IMR-90 (cell line): Measurements from ENCODE around the gene RPRML. TPM values are rescaled to one million over a fixed set of nuclear protein-coding genes. Genes with fewer than 3 reads are reported as not detected.

Experiments used
- ATAC-seq: fragments of 200-7000 bp; cut with Tn5 transposase; 2 replicates; pipeline ENCODE4 v1.9.1; 2020; ENCODE audit warnings: low read depth, mild to moderate bottlenecking, moderate library complexity
- BruUV-seq: library from RNA; stranded (reverse); fragments of 400-500 nt; replicated peaks from 2 replicates; lab custom pipeline; 2021; lab: Mats Ljungman, UMichigan
- CTCF ChIA-PET: fragments of 300-600 bp; formaldehyde crosslinking; extraction: SDS; loops from one replicate; lab custom pipeline; 2021; ENCODE audit warnings: antibody characterized with exemption; lab: Yijun Ruan, JAX
- POLR2A ChIA-PET: fragments of 300-600 bp; sonication (Branson Sonifier 250); formaldehyde crosslinking; loops from one replicate; lab custom pipeline; 2022; ENCODE audit warnings: antibody characterized with exemption; ENCODE audit not compliant: unreplicated experiment; lab: Charles Lee
- DNase-seq: peaks from one replicate; pipeline ENCODE4 v3.0.0; 2013
- H2AFZ ChIP-seq: replicated peaks from 2 replicates; pipeline ENCODE3; 2013; ENCODE audit warnings: low read length, mild to moderate bottlenecking; ENCODE audit not compliant: poor library complexity
- H2AK5ac ChIP-seq: 2 replicates; pipeline ENCODE4 v1.6.1; 2013; ENCODE audit warnings: low read depth, low read length, inconsistent platforms
- H2AK9ac ChIP-seq: replicated peaks from 2 replicates; pipeline ENCODE3; 2013; ENCODE audit warnings: mild to moderate bottlenecking, low read depth, low read length, moderate library complexity; ENCODE audit not compliant: poor library complexity
- H2BK120ac ChIP-seq: 2 replicates; pipeline ENCODE4 v1.6.1; 2013; ENCODE audit warnings: low read depth, low read length, inconsistent platforms
- H2BK15ac ChIP-seq: 3 replicates; pipeline ENCODE4 v1.6.1; 2013; ENCODE audit warnings: low read depth, low read length, inconsistent platforms
- H2BK20ac ChIP-seq: 2 replicates; pipeline ENCODE4 v1.6.1; 2013; ENCODE audit warnings: low read depth, mild to moderate bottlenecking, inconsistent platforms, low read length, moderate library complexity
- H2BK5ac ChIP-seq: 2 replicates; pipeline ENCODE4 v1.6.1; 2013; ENCODE audit warnings: mild to moderate bottlenecking, low read depth, low read length, inconsistent platforms; ENCODE audit not compliant: poor library complexity, severe bottlenecking
- H3K14ac ChIP-seq: replicated peaks from 2 replicates; pipeline ENCODE4 v1.6.1; 2013; ENCODE audit warnings: low read depth, low read length, inconsistent platforms
- H3K18ac ChIP-seq: 2 replicates; pipeline ENCODE4 v1.6.1; 2013; ENCODE audit warnings: low read depth, low read length, control low read depth
- H3K23ac ChIP-seq: 2 replicates; pipeline ENCODE4 v1.6.1; 2013; ENCODE audit warnings: low read depth, low read length, inconsistent platforms
- H3K27ac ChIP-seq: 2 replicates; pipeline ENCODE4 v1.5.1; 2013; ENCODE audit warnings: mild to moderate bottlenecking, control low read depth, low read length; ENCODE audit not compliant: insufficient read depth
- H3K27me3 ChIP-seq: 2 replicates; pipeline ENCODE4 v1.6.1; 2013; ENCODE audit warnings: low read length; ENCODE audit not compliant: control insufficient read depth, insufficient read depth
- H3K36me3 ChIP-seq: 2 replicates; pipeline ENCODE4 v1.6.1; 2013; ENCODE audit warnings: low read length, mixed read lengths; ENCODE audit not compliant: control insufficient read depth, insufficient read depth
- H3K4ac ChIP-seq: 2 replicates; pipeline ENCODE4 v1.6.1; 2013; ENCODE audit warnings: low read depth, low read length, inconsistent platforms
- H3K4me1 ChIP-seq: 2 replicates; pipeline ENCODE4 v1.6.1; 2013; ENCODE audit warnings: low read length, mixed read lengths; ENCODE audit not compliant: control insufficient read depth, insufficient read depth
- H3K4me2 ChIP-seq: 2 replicates; pipeline ENCODE4 v1.6.1; 2013; ENCODE audit warnings: low read depth, mild to moderate bottlenecking, control low read depth, low read length, moderate library complexity
- H3K4me3 ChIP-seq: 2 replicates; pipeline ENCODE4 v1.5.1; 2013; ENCODE audit warnings: low read depth, mild to moderate bottlenecking, control low read depth, low read length, moderate library complexity; ENCODE audit not compliant: insufficient read depth
- H3K56ac ChIP-seq: 2 replicates; pipeline ENCODE4 v1.6.1; 2013; ENCODE audit warnings: low read length, inconsistent platforms; ENCODE audit not compliant: insufficient read depth; ENCODE audit errors: extremely low read depth
- H3K79me1 ChIP-seq, 2 experiments: 2 replicates each; pipeline ENCODE4 v1.6.1; 2013; ENCODE audit warnings: low read length in 2 of 2, inconsistent platforms in 1 of 2, low read depth in 1 of 2
- H3K9ac ChIP-seq: 2 replicates; pipeline ENCODE4 v1.6.1; 2013; ENCODE audit warnings: low read depth, low read length, control low read depth
- H3K9me1 ChIP-seq: 2 replicates; pipeline ENCODE4 v1.6.1; 2013; ENCODE audit warnings: low read length, inconsistent platforms; ENCODE audit not compliant: insufficient read depth
- H3K9me3 ChIP-seq: 2 replicates; pipeline ENCODE4 v1.6.1; 2013; ENCODE audit warnings: low read length; ENCODE audit not compliant: control insufficient read depth, insufficient read depth
- H4K20me1 ChIP-seq: 2 replicates; pipeline ENCODE4 v1.6.1; 2013; ENCODE audit warnings: low read length, inconsistent platforms; ENCODE audit not compliant: insufficient read depth
- H4K5ac ChIP-seq: 2 replicates; pipeline ENCODE4 v1.6.1; 2013; ENCODE audit warnings: mild to moderate bottlenecking, low read depth, low read length, control low read depth
- H4K8ac ChIP-seq, 2 experiments: 2 replicates each; pipeline ENCODE4 v1.6.1; 2013; ENCODE audit warnings: low read depth in 2 of 2, low read length in 2 of 2, control low read depth in 1 of 2, inconsistent platforms in 1 of 2
- H4K91ac ChIP-seq: 2 replicates; pipeline ENCODE4 v1.6.1; 2013; ENCODE audit warnings: low read depth, low read length, inconsistent platforms; ENCODE audit not compliant: insufficient read depth
- BHLHE40 ChIP-seq: fragments of 150-350 bp; IDR thresholded peaks from 2 replicates; pipeline ENCODE4 v1.6.1; 2016; ENCODE audit warnings: mild to moderate bottlenecking, low read depth, low read length
- CEBPB ChIP-seq: IDR thresholded peaks from 2 replicates; pipeline ENCODE4 v1.6.1; 2012; ENCODE audit warnings: low read depth, low read length, improper control_type of control experiment
- CHD1 ChIP-seq: IDR thresholded peaks from 2 replicates; pipeline ENCODE4 v1.6.1; 2012; ENCODE audit warnings: low read depth, low read length, improper control_type of control experiment
- FOS ChIP-seq: fragments of 150-350 bp; IDR thresholded peaks from 2 replicates; pipeline ENCODE4 v1.6.1; 2016; ENCODE audit warnings: low read depth, low read length
- MAFK ChIP-seq: IDR thresholded peaks from 2 replicates; pipeline ENCODE4 v1.6.1; 2012; ENCODE audit warnings: low read depth, low read length, improper control_type of control experiment
- MAZ ChIP-seq: IDR thresholded peaks from 2 replicates; pipeline ENCODE4 v1.6.1; 2012; ENCODE audit warnings: low read depth, mild to moderate bottlenecking, low read length, improper control_type of control experiment, moderate library complexity, borderline replicate concordance
- MXI1 ChIP-seq: IDR thresholded peaks from 2 replicates; pipeline ENCODE4 v1.6.1; 2012; ENCODE audit warnings: low read depth, mild to moderate bottlenecking, low read length, moderate library complexity, borderline replicate concordance
- NFE2L2 ChIP-seq: fragments of 150-350 bp; IDR thresholded peaks from 2 replicates; pipeline ENCODE4 v1.6.1; 2016; ENCODE audit warnings: low read depth, mild to moderate bottlenecking, low read length
- POLR2A ChIP-seq: IDR thresholded peaks from 2 replicates; pipeline ENCODE4 v1.6.1; 2012; ENCODE audit warnings: mild to moderate bottlenecking, low read depth, low read length
- RAD21 ChIP-seq: IDR thresholded peaks from 2 replicates; pipeline ENCODE4 v1.6.1; 2012; ENCODE audit warnings: low read length, improper control_type of control experiment
- RCOR1 ChIP-seq: IDR thresholded peaks from 2 replicates; pipeline ENCODE4 v1.6.1; 2012; ENCODE audit warnings: mild to moderate bottlenecking, low read length, improper control_type of control experiment; ENCODE audit not compliant: insufficient replicate concordance
- RFX5 ChIP-seq: IDR thresholded peaks from 2 replicates; pipeline ENCODE4 v1.8.0; 2012; ENCODE audit warnings: low read depth, mild to moderate bottlenecking, low read length, moderate library complexity
- SMC3 ChIP-seq: fragments of 150-350 bp; IDR thresholded peaks from 2 replicates; pipeline ENCODE4 v1.6.1; 2016; ENCODE audit warnings: low read depth, mild to moderate bottlenecking, antibody characterized with exemption, low read length, moderate library complexity
- USF2 ChIP-seq: fragments of 150-350 bp; IDR thresholded peaks from 2 replicates; pipeline ENCODE4 v1.6.1; 2017; ENCODE audit warnings: mild to moderate bottlenecking, antibody characterized with exemption, low read length, low read depth
- WGBS, 2 experiments: methylation state at CpG; one replicate each; pipeline versions ENCODE4 v1.1.5 to v1.1.7; 2013; ENCODE audit warnings: missing lambda C conversion rate in 2 of 2; ENCODE audit not compliant: insufficient read length in 1 of 2; ENCODE audit errors: extremely low coverage in 2 of 2; 5-methylcytosine and 5-hydroxymethylcytosine counted together
- dilution Hi-C: fragments of 300-500 bp; cut with HindIII; formaldehyde crosslinking; loops from one replicate; pipeline ENCODE4 v1.14.3; 2018; ENCODE audit warnings: low sequenced_read_pairs; ENCODE audit not compliant: unreplicated experiment
- in situ Hi-C: fragments of 300-500 bp; cut with MboI; formaldehyde crosslinking; loops from 3 replicates; pipeline ENCODE4 v1.14.3; 2019; ENCODE audit warnings: low sequenced_read_pairs, inconsistent platforms, mixed read lengths
- intact Hi-C: fragments of 100-400 bp; cut with micrococcal nuclease; formaldehyde crosslinking; loops from 2 replicates; pipeline ENCODE4 v1.10.0; 2022
- polyA plus RNA-seq, 3 experiments: library from polyadenylated mRNA; depleted of rRNA; stranded (reverse); fragments of >200 nt; gene quantifications; 2 replicates each; pipeline ENCODE4 v1.2.3, GENCODE V29; 2012; ENCODE audit warnings: low replicate concordance in 1 of 3
- total RNA-seq: library from RNA; depleted of rRNA; stranded (reverse); fragments of >200 nt; gene quantifications from 2 replicates; pipeline ENCODE4 v1.2.3, GENCODE V29; 2012
- TF ChIP-seq, protein P1 (sequence below): conservative IDR thresholded peaks from 2 replicates; pipeline ENCODE4 v1.5.1; 2012; ENCODE audit warnings: mild to moderate bottlenecking, low read depth, low read length, improper control_type of control experiment
- TF ChIP-seq, protein P2 (sequence below): fragments of 150-350 bp; IDR thresholded peaks from 2 replicates; pipeline ENCODE4 v1.6.1; 2016; ENCODE audit warnings: low read depth, mild to moderate bottlenecking, low read length, moderate library complexity, borderline replicate concordance

The RPRML gene
- total and polyA plus RNA-seq, 2 of the 4 experiments (the other 2 are of a cell fraction) = not detected

GRCh38 chr17:46994993-46995392, 15.9 kb upstream of the RPRML start:
- POLR2A ChIA-PET = no interaction called here
- no peak overlapping the region for H3K18ac ChIP-seq

More at GRCh38 chr17:46994993-46995392, 15.9 kb upstream of the RPRML start:
- Histone ChIP-seq H3K4me2 (no peak overlapping the region), H2AK5ac (no peak overlapping the region), H3K4me1 (no peaks in the 10 kb centered on the region), H4K8ac (no peak overlapping the region), H2AK9ac (no peak overlapping the region), H3K9ac (no peak overlapping the region), H3K36me3 (no peaks in the 10 kb centered on the region), H2BK5ac (no peak overlapping the region), H3K56ac (no peak overlapping the region), H3K9me1 (no peaks in the 10 kb centered on the region), H3K23ac (no peak overlapping the region), H2BK120ac (no peak overlapping the region), H3K27ac (no peak overlapping the region), H3K27me3 (peaks cover 5% of the 10 kb centered on the region), H2BK15ac (no peak overlapping the region), H2BK20ac (no peak overlapping the region), H4K91ac (no peak overlapping the region), H3K4ac (no peak overlapping the region), H3K14ac (no peak overlapping the region), H3K79me1 (no peaks in the 10 kb centered on the region), H4K5ac (no peak overlapping the region), H2AFZ (no peak overlapping the region), H4K20me1 (no peaks in the 10 kb centered on the region), H3K4me3 (no peak overlapping the region), H3K9me3 (no peaks in the 10 kb centered on the region)
- WGBS, 2 experiments = no CpG with 5 or more reads among the region's 2 CpGs
- intact Hi-C loops (no loop called here), in situ Hi-C loops (no loop called here), dilution Hi-C loops (no loop called here)
- BruUV-seq = no TSS peak
- TF ChIP-seq MAZ (no peak), NFE2L2 (no peak), MXI1 (no peak), FOS (no peak), RAD21 (no peak), CEBPB (no peak), POLR2A (no peak), SMC3 (no peak), MAFK (no peak), BHLHE40 (no peak), RCOR1 (no peak), RFX5 (no peak), USF2 (no peak), CHD1 (no peak)
- TF ChIP-seq, protein P1, sequence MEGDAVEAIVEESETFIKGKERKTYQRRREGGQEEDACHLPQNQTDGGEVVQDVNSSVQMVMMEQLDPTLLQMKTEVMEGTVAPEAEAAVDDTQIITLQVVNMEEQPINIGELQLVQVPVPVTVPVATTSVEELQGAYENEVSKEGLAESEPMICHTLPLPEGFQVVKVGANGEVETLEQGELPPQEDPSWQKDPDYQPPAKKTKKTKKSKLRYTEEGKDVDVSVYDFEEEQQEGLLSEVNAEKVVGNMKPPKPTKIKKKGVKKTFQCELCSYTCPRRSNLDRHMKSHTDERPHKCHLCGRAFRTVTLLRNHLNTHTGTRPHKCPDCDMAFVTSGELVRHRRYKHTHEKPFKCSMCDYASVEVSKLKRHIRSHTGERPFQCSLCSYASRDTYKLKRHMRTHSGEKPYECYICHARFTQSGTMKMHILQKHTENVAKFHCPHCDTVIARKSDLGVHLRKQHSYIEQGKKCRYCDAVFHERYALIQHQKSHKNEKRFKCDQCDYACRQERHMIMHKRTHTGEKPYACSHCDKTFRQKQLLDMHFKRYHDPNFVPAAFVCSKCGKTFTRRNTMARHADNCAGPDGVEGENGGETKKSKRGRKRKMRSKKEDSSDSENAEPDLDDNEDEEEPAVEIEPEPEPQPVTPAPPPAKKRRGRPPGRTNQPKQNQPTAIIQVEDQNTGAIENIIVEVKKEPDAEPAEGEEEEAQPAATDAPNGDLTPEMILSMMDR = no peak
- TF ChIP-seq, protein P2, sequence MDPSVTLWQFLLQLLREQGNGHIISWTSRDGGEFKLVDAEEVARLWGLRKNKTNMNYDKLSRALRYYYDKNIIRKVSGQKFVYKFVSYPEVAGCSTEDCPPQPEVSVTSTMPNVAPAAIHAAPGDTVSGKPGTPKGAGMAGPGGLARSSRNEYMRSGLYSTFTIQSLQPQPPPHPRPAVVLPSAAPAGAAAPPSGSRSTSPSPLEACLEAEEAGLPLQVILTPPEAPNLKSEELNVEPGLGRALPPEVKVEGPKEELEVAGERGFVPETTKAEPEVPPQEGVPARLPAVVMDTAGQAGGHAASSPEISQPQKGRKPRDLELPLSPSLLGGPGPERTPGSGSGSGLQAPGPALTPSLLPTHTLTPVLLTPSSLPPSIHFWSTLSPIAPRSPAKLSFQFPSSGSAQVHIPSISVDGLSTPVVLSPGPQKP = no peak
- CTCF ChIA-PET = interaction anchor here (0.7 kb wide), 1 partner anchor 13 kb away, joined by 5 read pairs; no protein-coding TSS in a partner anchor
- no peak for DNase-seq
- ATAC-seq = no peak
